SK-N-SH (cell line): ENCODE measurements around the gene MCTP1.
A peak's percentile ranks its signal among the peaks of the same experiment; 100 is the strongest.

Experiments
- EP300 ChIP-seq, 2 experiments: IDR thresholded peaks; 2 replicates each; pipeline versions ENCODE4 v1.4.0 to v1.6.1; 2012; ENCODE audit warnings: borderline replicate concordance in 1 of 2, low read depth in 1 of 2, low read length in 1 of 2
- MXI1 ChIP-seq: IDR thresholded peaks from 2 replicates; pipeline ENCODE4 v1.6.1; 2012; ENCODE audit warnings: mild to moderate bottlenecking, low read depth, low read length, improper control_type of control experiment
- NFIC ChIP-seq: IDR thresholded peaks from 2 replicates; pipeline ENCODE4 v1.4.0; 2012; ENCODE audit warnings: borderline replicate concordance
- POLR2AphosphoS5 ChIP-seq: IDR thresholded peaks from 2 replicates; pipeline ENCODE4 v1.6.1; 2012; ENCODE audit warnings: low read depth, low read length
- RFX5 ChIP-seq: IDR thresholded peaks from 2 replicates; pipeline ENCODE4 v1.6.1; 2012; ENCODE audit warnings: mild to moderate bottlenecking, improper control_type of control experiment, low read length
- SIN3A ChIP-seq: IDR thresholded peaks from 2 replicates; pipeline ENCODE4 v1.6.1; 2012; ENCODE audit warnings: low read depth, mild to moderate bottlenecking, low read length, moderate library complexity, borderline replicate concordance
- TAF1 ChIP-seq: IDR thresholded peaks from 2 replicates; pipeline ENCODE4 v1.6.1; 2012; ENCODE audit warnings: low read depth, mild to moderate bottlenecking, low read length, moderate library complexity, borderline replicate concordance
- YY1 ChIP-seq: IDR thresholded peaks from 2 replicates; pipeline ENCODE4 v1.4.0; 2012; ENCODE audit warnings: low read depth, mild to moderate bottlenecking
- TF ChIP-seq, protein P1 (sequence below): IDR thresholded peaks from 2 replicates; pipeline ENCODE4 v1.4.0; 2012; ENCODE audit warnings: low read depth
- TF ChIP-seq, protein P2 (sequence below): fragments of 200-600 bp; sonication (generic); IDR thresholded peaks from 2 replicates; pipeline ENCODE4 v1.6.1; 2017; ENCODE audit warnings: antibody characterized with exemption, mild to moderate bottlenecking, moderate library complexity

DNA sequence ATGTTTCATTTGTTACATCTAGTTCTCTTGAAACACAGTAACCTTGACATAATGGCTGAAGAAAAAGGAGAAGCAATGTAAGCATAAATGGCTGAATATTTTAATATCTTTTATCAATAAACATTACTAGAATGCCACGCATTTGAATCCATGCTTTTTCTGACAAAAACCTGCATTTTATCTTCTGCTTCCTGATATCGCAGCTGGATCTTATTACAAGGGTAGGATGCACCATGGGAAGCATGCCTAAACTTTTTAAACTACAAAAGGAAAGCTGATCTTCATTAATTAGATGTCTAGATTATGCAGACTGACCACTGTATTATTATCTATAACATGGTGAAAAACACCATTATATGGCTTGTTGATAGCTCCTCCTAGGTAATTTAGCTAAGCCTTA lies 509.8 kb downstream of the MCTP1 start:
- TF ChIP-seq, protein P1, sequence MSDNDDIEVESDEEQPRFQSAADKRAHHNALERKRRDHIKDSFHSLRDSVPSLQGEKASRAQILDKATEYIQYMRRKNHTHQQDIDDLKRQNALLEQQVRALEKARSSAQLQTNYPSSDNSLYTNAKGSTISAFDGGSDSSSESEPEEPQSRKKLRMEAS: no peak
- TF ChIP-seq POLR2AphosphoS5 (0 out of 2 replicates have a peak, but pooled peaks have one; percentile 30), RFX5 (no peak), YY1 (no peak), SIN3A (no peak), EP300 (IDR thresholded peaks at IDR 0.05; ENCODE audit: borderline replicate concordance in 1 of 2, low read depth in 1 of 2, low read length in 1 of 2) (peak; percentile 15 to 88; a peak in 3 of 4 replicates), TAF1 (no peak), NFIC (no peak), MXI1 (peak; percentile 39; the same call in 1 of the 2 replicates)
- TF ChIP-seq, protein P2, sequence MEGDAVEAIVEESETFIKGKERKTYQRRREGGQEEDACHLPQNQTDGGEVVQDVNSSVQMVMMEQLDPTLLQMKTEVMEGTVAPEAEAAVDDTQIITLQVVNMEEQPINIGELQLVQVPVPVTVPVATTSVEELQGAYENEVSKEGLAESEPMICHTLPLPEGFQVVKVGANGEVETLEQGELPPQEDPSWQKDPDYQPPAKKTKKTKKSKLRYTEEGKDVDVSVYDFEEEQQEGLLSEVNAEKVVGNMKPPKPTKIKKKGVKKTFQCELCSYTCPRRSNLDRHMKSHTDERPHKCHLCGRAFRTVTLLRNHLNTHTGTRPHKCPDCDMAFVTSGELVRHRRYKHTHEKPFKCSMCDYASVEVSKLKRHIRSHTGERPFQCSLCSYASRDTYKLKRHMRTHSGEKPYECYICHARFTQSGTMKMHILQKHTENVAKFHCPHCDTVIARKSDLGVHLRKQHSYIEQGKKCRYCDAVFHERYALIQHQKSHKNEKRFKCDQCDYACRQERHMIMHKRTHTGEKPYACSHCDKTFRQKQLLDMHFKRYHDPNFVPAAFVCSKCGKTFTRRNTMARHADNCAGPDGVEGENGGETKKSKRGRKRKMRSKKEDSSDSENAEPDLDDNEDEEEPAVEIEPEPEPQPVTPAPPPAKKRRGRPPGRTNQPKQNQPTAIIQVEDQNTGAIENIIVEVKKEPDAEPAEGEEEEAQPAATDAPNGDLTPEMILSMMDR: no peak
